HepG2 (cell line): ENCODE results near the gene CTSA. TPM values are rescaled to one million over a fixed set of nuclear protein-coding genes. Genes with fewer than 3 reads are reported as not detected.

Source experiments
- EHMT2 ChIP-seq: fragments of 200-600 bp; sonication (generic); IDR thresholded peaks from 2 replicates; pipeline ENCODE4 v1.7.0; 2017; ENCODE audit warnings: antibody characterized with exemption, low read depth, low read length, borderline replicate concordance
- HNF1A ChIP-seq, 2 experiments: sonication (generic) in 1 of 2; formaldehyde crosslinking in 1 of 2; IDR thresholded peaks; 2 replicates each; pipeline versions ENCODE4 v1.4.0 to v1.6.1; 2016 to 2020; ENCODE audit warnings: borderline replicate concordance in 1 of 2, low read depth in 1 of 2, mild to moderate bottlenecking in 1 of 2, missing genetic modification reagents in 1 of 2
- ISX ChIP-seq: sonication (generic); formaldehyde crosslinking; conservative IDR thresholded peaks from 2 replicates; pipeline ENCODE4 v1.5.0; 2020; ENCODE audit warnings: missing genetic modification reagents
- KIAA2018 ChIP-seq: sonication (generic); formaldehyde crosslinking; IDR thresholded peaks from 2 replicates; pipeline ENCODE4 v1.5.0; 2020; ENCODE audit warnings: mild to moderate bottlenecking, missing genetic modification reagents, borderline replicate concordance
- REPIN1 ChIP-seq: sonication (generic); formaldehyde crosslinking; IDR thresholded peaks from 2 replicates; pipeline ENCODE4 v1.8.0; 2022; ENCODE audit warnings: missing genetic modification reagents, low read depth, mild to moderate bottlenecking, borderline replicate concordance
- SATB2 ChIP-seq: sonication (generic); formaldehyde crosslinking; IDR thresholded peaks from 2 replicates; pipeline ENCODE4 v1.5.0; 2020; ENCODE audit warnings: missing genetic modification reagents
- TCF12 ChIP-seq, 2 experiments: fragments of 450-650 bp in 1 of 2; sonication (generic) in 1 of 2; formaldehyde crosslinking in 1 of 2; IDR thresholded peaks; 2 replicates each; pipeline versions ENCODE4 v1.6.1 to v1.8.0; 2017 to 2022; ENCODE audit warnings: antibody characterized with exemption in 1 of 2, mild to moderate bottlenecking in 1 of 2, missing genetic modification reagents in 1 of 2, moderate library complexity in 1 of 2
- ZNF263 ChIP-seq: sonication (generic); formaldehyde crosslinking; IDR thresholded peaks from 2 replicates; pipeline ENCODE4 v1.4.0; 2020; ENCODE audit warnings: missing genetic modification reagents
- ZNF333 ChIP-seq: sonication (generic); formaldehyde crosslinking; IDR thresholded peaks from 2 replicates; pipeline ENCODE4 v1.4.0; 2020; ENCODE audit warnings: mild to moderate bottlenecking, missing genetic modification reagents, borderline replicate concordance
- ZNF556 ChIP-seq: sonication (generic); formaldehyde crosslinking; IDR thresholded peaks from 2 replicates; pipeline ENCODE4 v1.4.0; 2020; ENCODE audit warnings: mild to moderate bottlenecking, missing genetic modification reagents, borderline replicate concordance
- polyA plus RNA-seq, 8 experiments: library from polyadenylated mRNA; depleted of rRNA in 3 of 8; stranded (reverse) in 7 of 8; unstranded in 1 of 8; fragments of >200 nt; fragmentation: Illumina TruSeq in 4 of 8; extraction: Trizol in 4 of 8; gene quantifications; 2 replicates each; pipeline versions ENCODE4 v1.2.1 to v1.2.3, GENCODE V29; 2011 to 2016; ENCODE audit warnings: low read depth in 4 of 8, missing spikeins in 1 of 8, mixed read lengths in 1 of 8; ENCODE audit not compliant: insufficient read depth in 1 of 8
- total RNA-seq, 5 experiments: library from RNA; depleted of rRNA; stranded (reverse); fragments of >200 nt; fragmentation: Illumina TruSeq; extraction: Trizol; gene quantifications; 2 replicates each; pipeline ENCODE4 v1.2.3, GENCODE V29; 2016; ENCODE audit warnings: low read depth in 1 of 5
- TF ChIP-seq, protein P1 (sequence below): sonication (generic); formaldehyde crosslinking; IDR thresholded peaks from 2 replicates; pipeline ENCODE4 v1.8.1; 2023; ENCODE audit warnings: mild to moderate bottlenecking, inconsistent platforms, moderate library complexity, missing genetic modification reagents, borderline replicate concordance
- TF ChIP-seq, protein P2 (sequence below): sonication (generic); formaldehyde crosslinking; IDR thresholded peaks from 2 replicates; pipeline ENCODE4 v1.4.0; 2020; ENCODE audit warnings: missing genetic modification reagents, borderline replicate concordance

The CTSA gene
- total and polyA plus RNA-seq, 2 of the 13 experiments (the other 11 are each of a cell fraction or from before 2014, with no cell fraction given): 202 to 231 TPM

GRCh38 chr20:45909336-45909808, 18.2 kb downstream of the CTSA start (continued):
- TF ChIP-seq REPIN1 (CRISPR knock-in tag) (peak; percentile 73; the same call in 1 of the 2 replicates), ZNF263 (0 out of 2 replicates have a peak, but pooled peaks have one; percentile 9), ZNF333 (0 out of 2 replicates have a peak, but pooled peaks have one; percentile 12), KIAA2018 (no peak), ZNF556 (CRISPR knock-in tag) (no peak; the same call in 1 of the 2 replicates), ISX (CRISPR knock-in tag) (no peak), HNF1A (IDR thresholded peaks at IDR 0.05; ENCODE audit: low read depth) (no peak), HNF1A (CRISPR knock-in tag; IDR thresholded peaks at IDR 0.05; ENCODE audit: borderline replicate concordance) (no peak), EHMT2 (no peak), TCF12 (IDR thresholded peaks at IDR 0.05) (no peak), TCF12 (CRISPR knock-in tag; IDR thresholded peaks at IDR 0.05) (0 out of 2 replicates have a peak, but pooled peaks have one; percentile 29), SATB2 (CRISPR knock-in tag) (no peak)
- TF ChIP-seq, protein P1, sequence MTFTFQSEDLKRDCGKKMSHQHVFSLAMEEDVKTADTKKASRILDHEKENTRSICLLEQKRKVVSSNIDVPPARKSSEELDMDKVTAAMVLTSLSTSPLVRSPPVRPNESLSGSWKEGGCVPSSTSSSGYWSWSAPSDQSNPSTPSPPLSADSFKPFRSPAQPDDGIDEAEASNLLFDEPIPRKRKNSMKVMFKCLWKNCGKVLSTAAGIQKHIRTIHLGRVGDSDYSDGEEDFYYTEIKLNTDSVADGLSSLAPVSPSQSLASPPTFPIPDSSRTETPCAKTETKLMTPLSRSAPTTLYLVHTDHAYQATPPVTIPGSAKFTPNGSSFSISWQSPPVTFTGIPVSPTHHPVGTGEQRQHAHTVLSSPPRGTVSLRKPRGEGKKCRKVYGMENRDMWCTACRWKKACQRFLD: no peak
- TF ChIP-seq, protein P2, sequence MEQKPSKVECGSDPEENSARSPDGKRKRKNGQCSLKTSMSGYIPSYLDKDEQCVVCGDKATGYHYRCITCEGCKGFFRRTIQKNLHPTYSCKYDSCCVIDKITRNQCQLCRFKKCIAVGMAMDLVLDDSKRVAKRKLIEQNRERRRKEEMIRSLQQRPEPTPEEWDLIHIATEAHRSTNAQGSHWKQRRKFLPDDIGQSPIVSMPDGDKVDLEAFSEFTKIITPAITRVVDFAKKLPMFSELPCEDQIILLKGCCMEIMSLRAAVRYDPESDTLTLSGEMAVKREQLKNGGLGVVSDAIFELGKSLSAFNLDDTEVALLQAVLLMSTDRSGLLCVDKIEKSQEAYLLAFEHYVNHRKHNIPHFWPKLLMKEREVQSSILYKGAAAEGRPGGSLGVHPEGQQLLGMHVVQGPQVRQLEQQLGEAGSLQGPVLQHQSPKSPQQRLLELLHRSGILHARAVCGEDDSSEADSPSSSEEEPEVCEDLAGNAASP (CRISPR knock-in tag): peak; percentile 65
